HL-60/S4 treated with retinoic acid at 250 ng/mL for 4 days and 3 days (cell line): ENCODE results near the gene NEMF.
"Not testable (repeated sequence)": the region's sequence is repeated elsewhere in the genome, so short reads cannot be mapped to it uniquely, and the experiment has no call there.

Experiments
- in situ Hi-C: fragments of 300-500 bp; cut with MboI; formaldehyde crosslinking; loops from 2 replicates; pipeline ENCODE4 v1.7.0; 2022; ENCODE audit warnings: low sequenced_read_pairs

The NEMF gene

DNA sequence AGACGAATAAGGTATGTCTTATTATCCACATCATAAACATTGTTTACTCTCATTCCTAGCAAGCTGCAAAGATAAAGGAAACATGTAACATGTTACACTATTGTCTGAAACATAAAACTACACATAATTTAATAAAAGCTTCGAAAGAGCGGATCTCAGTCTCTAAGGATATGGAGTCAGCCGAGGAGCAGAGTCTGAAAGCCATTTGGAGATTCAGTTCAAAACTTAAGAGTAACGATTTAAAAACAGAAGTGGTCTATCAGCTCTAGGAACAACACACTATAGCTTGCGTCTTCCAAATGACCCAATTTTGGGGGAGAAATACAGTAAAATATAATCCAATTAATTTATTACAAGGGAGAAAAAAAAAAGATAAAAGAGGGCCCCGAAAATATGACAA lies 775 bp downstream of the NEMF start:
- in situ Hi-C loops, result loop anchor here (25.0 kb wide), 1 partner anchor 685 kb away; the partner anchor contains the start of gene MAP4K5

DNA sequence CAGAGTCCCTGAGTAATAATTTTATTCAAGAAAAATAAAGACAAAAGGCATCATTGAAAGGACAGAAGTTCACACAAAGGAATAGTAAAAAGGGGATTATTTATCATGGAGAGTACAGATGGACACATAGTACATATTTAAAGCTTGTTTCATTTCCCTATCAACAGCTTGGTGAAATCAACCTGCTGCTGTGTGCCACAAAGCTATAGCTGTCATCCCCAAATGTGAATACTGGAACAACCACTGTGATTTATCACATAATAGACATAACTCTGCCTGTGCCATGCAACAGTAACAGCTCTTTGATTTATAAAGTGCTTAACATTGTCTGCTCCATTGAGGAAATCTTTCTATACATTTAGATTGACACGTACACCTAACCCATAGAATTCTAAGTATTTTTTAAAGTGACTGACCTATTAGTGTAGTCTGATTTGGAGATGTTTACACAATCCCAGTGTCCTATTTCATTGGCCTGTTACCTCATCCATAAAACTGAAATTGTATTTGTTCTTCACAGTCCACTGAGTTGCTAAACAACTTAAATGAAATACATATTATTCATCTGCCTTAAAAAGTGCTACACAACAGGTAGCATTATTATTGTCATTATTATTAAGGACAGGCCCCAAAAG lies 3.3 kb downstream of the NEMF start:
- in situ Hi-C loops, result no loop called here

DNA sequence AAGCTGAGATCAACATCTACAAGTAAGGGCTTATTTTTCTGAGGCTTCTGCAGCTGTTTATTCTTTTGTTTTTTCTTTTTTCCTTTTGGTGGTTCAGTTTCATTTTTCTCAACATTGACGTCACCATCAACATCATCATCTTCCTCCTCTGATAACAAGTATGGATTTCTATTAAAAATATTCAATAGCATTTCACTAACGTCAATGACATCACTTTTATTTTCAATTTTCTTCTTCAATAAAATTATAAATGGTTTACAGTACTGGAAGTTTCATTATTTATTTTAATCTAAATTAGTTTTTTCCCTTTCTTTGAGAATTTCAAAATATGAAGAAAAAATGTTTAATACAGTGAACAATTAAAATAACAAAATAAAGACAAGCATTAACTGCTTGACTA lies 23.9 kb downstream of the NEMF start:
- in situ Hi-C loops, result no loop called here

DNA sequence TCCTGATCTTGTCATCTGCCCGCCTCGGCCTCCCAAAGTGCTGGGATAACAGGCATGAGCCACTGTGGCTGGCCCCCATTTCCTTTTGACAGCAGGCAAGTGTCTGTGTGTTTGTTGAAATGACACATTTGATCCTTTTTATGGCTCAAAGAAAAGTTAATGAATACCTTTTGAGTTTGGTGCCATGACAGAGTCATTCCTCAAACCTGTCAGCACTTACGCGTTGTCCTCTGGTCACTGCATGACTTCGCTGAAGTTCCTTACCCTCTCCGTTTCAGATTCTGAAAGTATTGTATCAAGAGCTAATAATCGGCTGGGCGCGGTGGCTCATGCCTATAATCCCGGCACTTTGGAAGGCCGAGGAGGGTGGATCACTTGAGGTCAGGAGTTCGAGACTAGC lies 32.4 kb downstream of the NEMF start:
- in situ Hi-C loops, result no loop called here

DNA sequence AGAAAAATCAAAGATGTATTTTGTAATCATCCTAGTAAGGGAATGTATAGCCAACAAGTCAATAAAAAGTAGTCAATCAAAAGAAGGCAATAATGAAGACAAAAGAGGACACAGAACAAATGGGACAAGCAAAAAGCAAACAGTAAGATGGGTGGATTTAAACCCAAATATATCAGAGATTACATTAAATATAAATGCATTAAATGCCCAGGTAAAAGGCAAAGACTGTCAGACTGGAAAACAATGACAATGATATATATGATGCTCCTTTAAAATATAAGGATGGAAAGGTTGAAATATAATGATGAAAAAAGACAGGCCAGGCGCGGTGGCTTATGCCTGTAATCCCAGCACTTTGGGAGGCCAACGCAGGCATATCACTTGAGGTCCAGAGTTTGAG lies 35.7 kb downstream of the NEMF start:
- in situ Hi-C loops, result no loop called here

DNA sequence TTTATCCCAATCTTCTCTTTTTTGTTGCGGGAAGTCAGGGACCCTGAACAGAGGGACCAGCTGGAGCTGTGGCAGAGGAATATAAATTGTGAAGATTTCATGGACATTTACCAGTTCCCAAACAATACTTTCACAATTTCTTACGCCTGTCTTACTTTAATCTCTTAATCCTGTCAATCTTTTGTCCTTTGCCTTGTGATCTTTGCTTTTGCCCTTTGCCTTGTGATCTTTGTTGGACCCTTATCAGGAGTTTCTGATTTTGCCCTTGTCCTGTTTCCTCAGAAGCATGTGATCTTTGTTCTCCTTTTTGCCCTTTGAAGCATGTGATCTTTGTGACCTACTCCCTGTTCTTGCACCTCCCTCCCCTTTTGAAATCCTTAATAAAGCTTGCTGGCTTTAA lies 36.5 kb downstream of the NEMF start:
- in situ Hi-C loops, result not testable (repeated sequence)

DNA sequence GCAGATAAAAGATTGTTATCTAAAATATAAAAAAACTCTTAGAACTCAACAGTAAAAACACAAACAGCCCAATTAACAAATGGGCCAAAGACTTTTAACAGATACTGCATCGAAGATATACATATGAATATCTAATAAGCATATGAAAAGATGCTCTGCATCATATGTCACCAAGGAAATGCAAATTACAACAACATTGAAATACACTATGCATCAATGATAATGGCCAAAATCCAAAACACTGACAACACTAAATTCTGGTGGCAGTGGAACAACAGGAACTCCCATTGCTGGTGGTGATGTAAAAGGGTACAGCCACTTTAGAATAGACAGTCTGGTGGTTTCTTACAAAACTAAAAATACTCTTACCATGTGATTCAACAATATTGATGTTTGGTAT lies 43.8 kb downstream of the NEMF start:
- in situ Hi-C loops, result no loop called here

DNA sequence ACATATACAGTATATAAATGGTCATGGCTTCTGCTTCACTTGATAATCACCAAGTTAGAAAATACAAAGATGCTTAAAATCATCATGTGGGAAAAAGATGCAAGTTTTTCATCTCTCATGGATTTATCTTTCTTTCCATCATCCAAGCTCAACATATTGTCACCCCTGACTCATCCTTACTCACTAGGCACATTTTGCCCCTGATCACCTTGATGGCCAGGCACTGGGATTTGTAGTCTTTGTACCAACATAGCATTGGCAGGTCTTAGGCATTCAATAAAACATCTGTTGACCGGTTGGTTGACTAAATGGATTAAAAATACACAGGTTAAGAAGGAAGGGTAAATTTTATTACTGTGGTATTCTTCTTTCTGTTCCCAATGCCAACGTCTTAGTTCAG lies 56.6 kb downstream of the NEMF start:
- in situ Hi-C loops, result no loop called here

DNA sequence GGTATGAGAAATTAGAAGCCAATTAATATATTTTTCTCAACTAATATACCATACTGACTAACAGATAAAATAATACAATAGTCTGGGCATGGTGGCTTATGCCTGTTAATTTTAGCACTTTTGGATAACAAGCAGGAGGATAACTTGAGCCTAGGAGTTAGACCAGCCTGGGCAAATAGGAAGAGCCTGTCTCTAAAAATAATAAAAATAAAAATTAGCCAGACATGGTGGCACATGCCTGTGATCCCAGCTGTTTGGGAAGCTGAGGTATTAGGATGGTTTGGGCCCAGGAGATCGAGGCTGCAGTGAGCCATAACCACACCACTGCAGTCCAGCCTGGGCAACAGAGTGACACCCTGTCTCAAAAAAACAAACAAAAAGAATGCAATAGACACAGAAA lies 60.0 kb downstream of the NEMF start:
- in situ Hi-C loops, result no loop called here

DNA sequence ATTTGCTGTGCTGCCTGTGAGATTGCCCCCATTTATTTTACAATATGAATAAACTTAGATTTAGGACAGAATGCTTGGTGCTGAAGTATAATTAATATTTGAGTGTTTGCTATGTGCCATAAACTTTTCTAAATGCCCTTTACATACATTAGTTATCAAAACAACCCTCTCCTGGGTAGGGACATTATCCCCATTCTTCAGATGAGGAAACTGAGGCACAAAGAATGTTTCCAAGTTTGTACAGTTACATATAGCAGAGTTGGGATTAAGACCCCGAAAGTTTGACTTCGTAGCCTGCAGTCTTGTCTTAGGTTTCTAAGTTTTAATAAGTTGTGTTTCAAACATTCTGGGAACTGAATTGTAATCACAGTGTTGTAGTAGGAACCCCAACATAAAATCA lies 66.3 kb downstream of the NEMF start:
- in situ Hi-C loops, result no loop called here

DNA sequence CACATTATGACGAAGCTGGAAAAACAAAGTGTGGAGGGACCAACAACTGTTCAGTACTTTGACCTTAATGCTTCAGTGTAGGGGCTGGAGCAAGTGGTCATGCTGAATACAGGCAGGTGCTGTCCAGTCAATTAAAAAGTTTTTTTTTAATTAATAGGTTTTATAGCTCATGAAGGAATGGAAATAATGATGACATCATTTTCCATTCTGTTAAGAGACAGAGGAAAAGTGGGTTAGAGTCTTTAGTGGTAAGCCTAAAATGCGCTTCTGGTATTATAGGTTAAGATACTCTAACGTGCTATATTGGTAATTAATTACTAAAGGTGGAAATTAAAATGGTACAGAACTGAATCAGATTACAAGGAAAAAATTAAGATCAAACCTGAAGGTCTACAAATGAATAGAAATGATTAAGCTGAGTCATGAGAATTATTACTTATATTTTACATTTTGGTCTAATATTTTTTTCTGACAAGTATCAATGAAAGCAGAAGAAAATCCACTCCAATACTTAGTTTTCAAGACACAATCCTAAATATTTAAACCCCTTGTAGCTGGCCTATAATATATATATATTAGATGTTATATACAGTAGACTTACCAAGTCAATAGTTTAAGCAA lies 69.1 kb downstream of the NEMF start:
- in situ Hi-C loops, result no loop called here

DNA sequence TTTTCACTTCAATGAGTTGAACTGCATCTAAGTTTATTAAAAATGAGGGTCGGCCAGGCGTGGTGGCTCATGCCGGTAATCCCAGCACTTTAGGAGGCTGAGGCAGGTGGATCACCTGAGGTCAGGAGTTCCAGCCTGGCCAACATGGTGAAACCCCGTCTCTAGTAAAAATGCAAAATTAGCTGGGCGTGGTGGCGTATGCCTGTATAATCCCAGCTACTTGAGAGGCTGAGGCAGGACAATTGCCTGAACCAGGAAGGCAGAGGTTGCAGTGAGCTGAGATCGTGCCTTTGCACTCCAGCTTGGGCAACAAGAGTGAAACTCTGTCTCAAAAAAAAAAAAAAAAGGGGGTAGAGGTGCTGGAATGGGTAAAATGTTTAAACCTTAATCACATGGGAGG lies 71.5 kb downstream of the NEMF start:
- in situ Hi-C loops, result not testable (repeated sequence)

DNA sequence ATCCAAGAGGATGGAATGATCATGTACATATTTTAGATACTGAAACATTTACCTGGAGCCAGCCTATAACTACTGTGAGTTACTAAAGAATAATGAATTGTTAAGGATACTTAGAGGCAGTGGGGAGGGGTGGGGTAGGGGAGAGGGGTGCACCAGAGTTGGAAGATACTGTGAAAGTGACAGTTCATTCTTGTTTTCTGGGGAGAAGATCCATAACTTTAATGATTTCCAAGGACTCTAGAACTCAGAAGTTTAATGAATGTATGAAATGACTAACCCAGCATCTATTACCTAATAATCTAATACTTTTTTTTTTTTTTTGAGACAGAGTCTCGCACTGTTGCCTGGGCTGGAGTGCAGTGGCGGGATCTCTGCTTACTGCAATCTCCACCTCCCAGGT lies 74.2 kb downstream of the NEMF start:
- in situ Hi-C loops, result no loop called here

DNA sequence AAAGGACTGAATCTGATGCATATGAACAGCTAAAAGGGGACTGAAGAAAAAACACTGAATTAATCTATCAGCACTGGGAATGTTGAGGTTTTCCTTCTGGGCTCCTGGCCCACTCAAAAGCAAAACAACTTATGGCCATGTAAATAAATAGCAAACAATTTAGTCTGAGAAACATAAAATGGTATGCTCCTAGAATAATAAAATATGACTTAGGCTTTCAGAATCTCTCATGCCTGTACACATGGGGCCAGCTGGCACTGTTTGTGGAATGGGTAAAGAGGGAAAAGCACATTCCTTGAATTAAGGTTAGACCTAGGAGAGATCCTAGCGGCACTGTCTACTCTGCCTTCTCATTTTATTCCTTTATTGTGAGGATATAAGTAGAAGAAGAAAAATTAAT lies 78.5 kb downstream of the NEMF start:
- in situ Hi-C loops, result no loop called here

DNA sequence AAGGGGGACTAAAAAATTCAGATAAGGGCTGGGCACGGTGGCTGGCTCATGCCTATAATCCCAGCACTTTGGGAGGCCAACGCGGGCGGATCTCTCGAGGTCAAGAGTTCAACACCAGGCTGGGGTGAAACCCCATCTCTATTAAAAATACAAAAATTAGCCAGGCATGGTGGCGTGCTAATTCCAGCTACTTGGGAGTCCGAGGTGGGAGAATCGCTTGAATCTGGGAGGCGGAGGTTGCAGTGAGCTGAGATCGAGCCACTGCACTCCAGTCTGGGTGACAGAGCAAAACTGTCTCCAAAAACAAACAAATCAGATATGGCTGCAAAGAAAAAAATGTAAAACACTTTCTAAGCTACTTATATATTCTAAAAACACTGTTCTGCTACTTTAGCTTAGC lies 80.9 kb downstream of the NEMF start:
- in situ Hi-C loops, result not testable (repeated sequence)

DNA sequence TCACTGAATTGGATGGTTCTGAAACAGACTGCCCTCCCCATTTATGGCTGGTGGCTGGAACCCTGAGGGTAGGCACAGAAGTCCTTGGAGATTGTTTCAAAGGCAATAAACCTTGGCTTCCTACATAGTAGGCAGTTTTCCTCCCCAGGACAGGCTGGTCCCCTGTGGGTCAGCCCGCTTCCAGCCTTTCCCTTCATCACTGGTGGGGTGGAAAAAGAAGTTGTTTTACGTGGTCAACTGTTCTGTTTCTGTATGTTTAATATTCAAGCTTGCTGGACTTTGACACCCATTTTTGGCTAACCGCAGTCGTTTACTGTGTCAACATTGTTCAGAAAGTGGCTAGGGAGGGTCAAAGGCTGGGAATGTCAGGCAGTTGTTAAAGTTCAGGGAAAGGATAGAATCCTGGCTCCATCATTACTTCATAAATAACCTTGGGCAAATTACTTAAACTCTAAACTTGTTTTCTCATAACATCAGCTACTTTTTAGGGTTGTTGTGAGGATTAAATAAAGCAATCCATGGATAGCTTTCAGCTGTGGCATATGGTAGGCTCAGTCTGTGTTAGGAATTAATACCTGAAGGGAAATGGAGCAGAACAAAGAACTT lies 82.3 kb downstream of the NEMF start:
- in situ Hi-C loops, result no loop called here

DNA sequence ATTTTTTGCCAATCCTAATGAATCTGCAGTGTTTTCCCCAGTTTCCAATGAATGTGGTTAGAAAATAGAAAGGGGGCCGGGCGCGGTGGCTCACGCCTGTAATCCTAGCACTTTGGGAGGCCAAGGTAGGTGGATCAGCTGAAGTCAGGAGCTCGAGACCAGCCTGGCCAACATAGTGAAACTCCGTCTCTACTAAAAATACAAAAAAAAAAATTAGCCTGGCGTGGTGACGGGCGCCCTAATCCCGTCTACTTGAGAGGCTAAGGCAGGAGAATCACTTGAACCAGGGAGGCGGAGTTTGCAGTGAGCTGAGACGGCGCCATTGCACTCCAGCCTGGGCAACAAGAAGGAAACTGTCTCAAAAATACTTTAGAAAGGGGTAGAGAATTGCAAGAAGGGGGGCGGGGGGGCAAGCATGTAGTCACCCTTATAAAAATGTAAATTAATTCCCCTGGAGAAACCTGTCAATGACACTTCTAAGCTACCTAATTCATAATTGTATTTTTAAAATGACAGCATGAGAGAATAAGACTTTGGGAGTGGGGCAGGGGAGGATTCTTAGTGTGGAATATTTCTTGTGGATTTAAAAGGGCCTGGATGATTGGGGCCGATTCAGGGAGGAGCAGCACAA lies 82.9 kb downstream of the NEMF start:
- in situ Hi-C loops, result no loop called here

DNA sequence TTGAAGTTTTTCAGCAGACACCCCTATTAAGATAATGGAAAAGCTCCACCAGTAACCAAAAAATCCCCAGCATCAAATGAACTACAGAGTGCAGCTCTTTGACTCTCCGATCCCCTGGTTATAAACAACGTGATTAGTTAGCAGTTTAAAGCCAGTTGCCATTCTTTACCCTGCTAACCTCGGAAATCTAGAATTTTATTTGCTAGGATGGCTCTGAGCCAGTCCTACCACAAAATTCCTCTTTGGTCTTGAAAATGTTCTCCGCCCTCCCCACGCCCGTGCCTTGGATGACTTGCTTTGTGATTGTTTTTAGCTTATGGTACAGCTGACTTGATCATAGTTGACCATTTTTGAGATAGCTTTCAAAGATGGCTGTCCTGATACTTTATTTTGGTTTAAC lies 83.4 kb downstream of the NEMF start:
- in situ Hi-C loops, result no loop called here

DNA sequence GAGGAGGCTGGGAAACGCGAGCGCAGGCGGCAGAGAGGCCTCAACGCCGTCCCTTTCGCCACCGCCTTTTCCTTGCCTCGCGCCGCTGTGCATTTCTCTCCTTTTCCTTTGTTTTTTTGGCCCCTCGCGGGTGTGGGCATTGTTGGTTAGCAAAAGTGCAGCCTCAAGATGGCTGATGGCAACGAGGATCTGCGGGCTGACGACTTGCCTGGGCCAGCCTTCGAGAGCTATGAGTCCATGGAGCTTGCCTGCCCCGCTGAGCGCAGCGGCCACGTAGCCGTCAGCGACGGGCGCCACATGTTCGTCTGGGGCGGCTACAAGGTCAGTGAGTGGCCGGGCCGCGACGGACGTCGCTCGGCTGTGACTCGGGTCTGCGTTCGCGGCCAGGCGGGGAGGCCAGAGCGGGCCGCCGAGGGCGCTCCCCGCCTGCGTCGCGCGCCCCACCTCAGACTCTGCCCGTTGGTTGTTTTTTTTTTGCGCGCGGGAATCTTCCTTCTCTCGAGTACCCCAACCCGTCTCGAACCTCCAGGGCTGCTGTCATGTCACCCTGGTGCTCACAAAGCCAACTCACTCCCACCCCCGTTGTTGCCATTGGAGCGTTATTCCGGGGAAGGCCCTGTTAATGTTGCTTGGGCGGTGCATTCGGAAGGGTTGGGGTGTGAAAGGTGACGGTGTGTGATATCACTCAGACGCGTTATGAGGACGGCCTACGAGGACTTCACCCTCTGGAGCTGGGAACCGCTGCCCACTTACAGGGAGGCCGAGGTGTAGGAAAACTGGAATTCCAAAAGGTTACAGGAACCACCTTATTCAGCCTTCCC lies 84.1 kb downstream of the NEMF start:
- in situ Hi-C loops, result no loop called here

DNA sequence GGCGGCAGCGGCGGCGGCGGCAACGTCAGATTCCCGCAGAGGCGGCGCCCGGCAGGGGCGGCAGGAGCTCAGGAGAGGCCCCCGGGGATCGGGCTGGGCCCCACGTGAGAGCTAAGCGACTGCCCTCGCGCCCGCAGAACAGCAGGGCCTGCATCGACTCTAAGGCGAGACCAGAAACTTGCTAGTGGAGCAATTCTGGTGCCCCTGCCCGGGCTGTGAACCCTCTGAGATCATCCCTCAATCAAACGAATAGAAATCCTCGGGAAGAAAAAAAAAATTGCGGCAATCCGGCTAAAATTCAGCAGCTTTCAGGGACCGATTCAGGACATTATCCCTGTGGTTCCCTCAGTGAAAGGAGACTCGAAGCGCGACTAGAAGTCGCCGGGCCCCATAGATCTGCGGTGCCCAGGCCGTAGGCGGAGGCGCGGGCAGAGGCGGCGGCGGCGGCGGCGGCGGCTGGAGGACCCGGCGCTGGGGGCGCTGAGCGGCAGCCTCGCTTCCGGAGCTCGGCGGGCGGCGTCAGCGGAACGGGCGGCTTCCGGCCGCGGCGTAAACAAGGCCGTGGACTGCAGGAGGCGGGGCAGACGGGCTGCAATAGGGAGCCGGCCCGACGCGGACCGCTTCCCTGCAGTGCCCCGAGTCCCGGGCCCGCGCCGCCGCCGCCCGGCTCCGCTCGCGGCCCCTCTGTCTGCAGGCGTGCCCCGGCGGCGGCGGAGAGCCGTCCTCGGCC lies 84.9 kb downstream of the NEMF start, which contains the start of gene KLHDC2:
Gene KLHDC2, plus strand, starts transcription at position 583 of the 730 bp plus-strand sequence. CDS start 316 bp downstream, outside the sequence.
- in situ Hi-C loops, result no loop called here

DNA sequence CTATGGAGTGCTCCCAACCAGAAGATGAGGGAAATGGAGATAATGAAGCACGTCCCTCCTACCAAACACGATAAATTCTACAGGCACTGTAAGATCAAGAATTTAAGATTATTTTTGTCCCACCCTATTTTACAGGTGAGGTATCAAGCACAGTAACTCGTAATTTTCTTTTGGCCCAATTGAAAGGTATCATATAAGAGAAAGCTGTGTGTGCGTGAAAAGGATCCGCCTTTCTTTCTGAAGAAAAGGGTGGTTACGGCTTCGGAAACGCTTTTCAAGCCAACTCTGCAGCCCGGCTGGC lies 85.4 kb downstream of the NEMF start:
- in situ Hi-C loops, result no loop called here
